ENCODE data around the gene MEIS1.

MEIS1 gene

GRCh38 chr2:66440708-66441497, 6.0 kb downstream of the MEIS1 start:
- TF ChIP-seq CTCF (IDR thresholded peaks at IDR 0.05; ENCODE audit: insufficient read depth, low read length, poor library complexity, severe bottlenecking), result no peak
- no peak overlapping the region for H3K4me3 ChIP-seq (replicated peaks; ENCODE audit: low read depth, low read length)
- no peaks in the 10 kb centered on the region; the same call in 1 of the 2 replicates for H3K27me3 ChIP-seq (replicated peaks; ENCODE audit: control insufficient read depth, insufficient read depth, low read length)
- no peak for DNase-seq (ENCODE audit: extremely low read depth, insufficient read length)
- no peaks in the 10 kb centered on the region for H3K36me3 ChIP-seq (ENCODE audit: control insufficient read depth, insufficient read depth, low read length)

DNA sequence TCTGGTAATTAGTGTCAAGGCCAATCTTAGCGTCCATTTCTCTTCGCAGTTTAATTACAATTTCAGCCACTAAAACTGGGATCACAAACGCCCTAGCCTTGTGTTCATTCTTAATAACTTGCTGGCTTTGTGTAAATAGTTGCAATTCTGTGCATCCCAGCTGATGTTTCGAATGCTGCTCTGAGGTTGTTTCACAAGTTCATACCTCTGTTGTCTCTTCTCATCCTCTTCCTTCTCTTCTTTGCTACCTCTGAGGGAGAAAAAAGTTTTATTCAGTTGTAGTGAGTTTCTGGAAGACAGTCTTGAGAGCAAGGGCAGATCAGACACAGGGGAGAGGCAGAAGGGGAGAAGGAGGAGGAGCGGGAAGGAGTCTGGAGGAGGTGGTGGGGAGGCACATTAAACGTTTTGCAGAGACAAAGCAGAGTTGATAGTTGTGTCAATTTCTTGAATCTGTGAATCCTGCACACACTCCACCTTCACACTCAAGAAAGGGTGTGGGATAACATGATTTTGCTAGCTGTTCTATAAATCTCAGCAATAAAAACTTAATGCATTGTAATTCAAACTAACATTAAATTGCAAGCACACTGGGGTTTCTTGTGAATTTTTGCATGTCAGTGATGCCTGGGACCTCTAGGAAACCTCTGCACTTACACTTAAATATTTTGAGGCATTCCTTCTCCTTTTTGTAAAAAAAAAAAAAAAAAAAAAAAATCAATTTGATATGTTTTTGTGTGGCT, 6.8 kb downstream of the MEIS1 start:
- H3K4me3 ChIP-seq (replicated peaks; ENCODE audit: low read depth, low read length), result no peak overlapping the region
- TF ChIP-seq CTCF (IDR thresholded peaks at IDR 0.05; ENCODE audit: insufficient read depth, low read length, poor library complexity, severe bottlenecking), result no peak
- no peaks in the 10 kb centered on the region; the same call in 1 of the 2 replicates for H3K27me3 ChIP-seq (replicated peaks; ENCODE audit: control insufficient read depth, insufficient read depth, low read length)
- H3K36me3 ChIP-seq (ENCODE audit: control insufficient read depth, insufficient read depth, low read length), result no peaks in the 10 kb centered on the region
- no peak for DNase-seq (ENCODE audit: extremely low read depth, insufficient read length)

DNA sequence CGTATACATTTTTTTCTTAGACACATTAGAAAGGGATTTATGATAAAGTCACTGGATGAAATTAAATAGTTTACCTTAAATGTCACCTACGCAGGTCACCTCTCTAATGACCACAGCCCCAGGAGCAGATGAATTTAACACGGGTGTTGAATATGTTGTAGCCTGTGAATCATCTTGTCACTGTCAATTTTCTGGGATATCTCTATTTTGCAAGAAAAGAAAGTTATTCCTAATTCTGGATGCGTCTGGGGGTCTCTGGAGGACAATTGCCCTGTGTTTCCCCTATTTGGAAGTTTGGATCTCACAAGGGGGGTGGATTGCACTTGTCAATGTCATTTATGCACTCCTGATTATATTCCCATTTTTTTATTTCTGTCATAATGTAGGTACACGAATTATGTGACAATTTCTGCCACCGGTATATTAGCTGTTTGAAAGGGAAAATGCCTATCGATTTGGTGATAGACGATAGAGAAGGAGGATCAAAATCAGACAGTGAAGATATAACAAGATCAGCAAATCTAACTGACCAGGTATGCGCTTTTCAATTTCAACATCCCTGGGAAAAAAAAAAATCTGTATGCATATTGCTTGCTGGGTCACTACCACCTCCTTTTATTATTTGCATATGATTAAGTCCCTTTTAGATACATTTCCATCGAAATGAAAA, 7.7 kb downstream of the MEIS1 start:
- Histone ChIP-seq H3K36me3 (ENCODE audit: control insufficient read depth, insufficient read depth, low read length) (no peaks in the 10 kb centered on the region), H3K27me3 (replicated peaks; ENCODE audit: control insufficient read depth, insufficient read depth, low read length) (no peaks in the 10 kb centered on the region; the same call in 1 of the 2 replicates), H3K4me3 (replicated peaks; ENCODE audit: low read depth, low read length) (no peak overlapping the region)
- no peak for DNase-seq (ENCODE audit: extremely low read depth, insufficient read length)
- no peak for TF ChIP-seq CTCF (IDR thresholded peaks at IDR 0.05; ENCODE audit: insufficient read depth, low read length, poor library complexity, severe bottlenecking)

DNA sequence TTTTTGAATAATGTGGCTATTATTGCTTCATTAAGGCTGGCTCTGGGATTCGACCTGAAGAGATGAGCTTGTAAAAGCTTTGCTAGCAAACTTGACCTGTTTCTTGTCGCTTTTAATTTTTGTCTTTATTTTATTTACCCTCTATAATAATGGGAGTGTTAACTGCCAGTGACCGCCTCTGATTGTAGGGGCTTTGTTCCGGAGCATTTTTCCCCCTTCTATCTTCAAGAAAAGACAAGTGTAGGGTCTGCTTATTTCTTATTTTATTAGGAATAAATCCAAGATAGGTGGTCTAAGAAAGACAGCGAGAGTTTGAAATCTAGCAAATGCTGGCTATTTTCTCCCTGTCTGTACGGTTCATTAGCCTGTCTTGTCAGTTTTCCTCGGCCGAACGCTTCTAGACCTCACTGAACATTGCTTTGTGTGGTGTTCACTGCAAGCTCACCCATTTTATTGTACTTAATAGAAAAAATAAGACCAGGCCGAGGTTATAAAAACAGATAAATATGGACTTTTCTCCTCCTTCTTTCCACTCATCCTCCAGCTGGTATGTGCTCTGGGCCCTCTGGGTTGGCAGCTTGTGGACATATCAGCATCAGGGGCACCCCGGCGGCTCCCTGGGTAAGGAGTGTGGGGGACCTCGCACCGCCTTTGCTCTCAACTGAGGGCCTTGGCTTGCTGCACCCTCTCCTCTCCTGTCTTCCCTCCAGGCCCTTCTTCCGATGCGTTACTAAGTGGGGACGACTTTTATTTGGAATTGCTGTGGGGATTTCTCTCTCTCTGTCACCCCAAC, 8.5 kb downstream of the MEIS1 start:
- H3K36me3 ChIP-seq (ENCODE audit: control insufficient read depth, insufficient read depth, low read length), result no peaks in the 10 kb centered on the region
- no peaks in the 10 kb centered on the region; the same call in 1 of the 2 replicates for H3K27me3 ChIP-seq (replicated peaks; ENCODE audit: control insufficient read depth, insufficient read depth, low read length)
- no peak for TF ChIP-seq CTCF (IDR thresholded peaks at IDR 0.05; ENCODE audit: insufficient read depth, low read length, poor library complexity, severe bottlenecking)
- DNase-seq (ENCODE audit: extremely low read depth, insufficient read length), result no peak
- H3K4me3 ChIP-seq (replicated peaks; ENCODE audit: low read depth, low read length), result no peak overlapping the region

All from GM06990 (cell line).